ENCODE measurements around the gene PMFBP1.

DNA sequence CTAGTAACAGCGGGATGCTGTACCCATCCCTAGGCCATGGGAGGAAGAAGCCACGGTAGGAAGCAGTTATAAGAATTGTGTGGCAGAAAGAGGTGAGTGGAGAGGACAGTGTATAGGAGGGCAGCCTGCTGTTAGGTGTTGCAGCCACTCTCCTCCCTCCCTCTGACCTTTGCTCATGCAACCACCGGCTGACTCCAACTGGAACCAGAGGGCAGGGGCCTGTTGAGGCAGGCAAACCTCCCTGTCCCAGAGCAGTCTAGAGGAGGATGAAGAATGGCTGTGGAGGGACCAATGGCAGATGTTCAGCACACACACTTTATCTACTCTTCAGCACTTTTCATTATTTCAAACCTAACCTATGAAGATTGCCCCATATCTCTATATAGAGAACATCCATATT, 80.7 kb downstream of the PMFBP1 start:
- TF ChIP-seq POLR2A (IDR thresholded peaks at IDR 0.05; ENCODE audit: low read length), result no peak
- TF ChIP-seq GATA1 (IDR thresholded peaks at IDR 0.05; ENCODE audit: low read depth, low read length), result no peak

Data from erythroblast (primary cell).